NCI-H128 (cell line): Measurements from ENCODE around the gene SOBP.

Source experiments
- DNase-seq: peaks from one replicate; lab custom pipeline; 2025; ENCODE audit not compliant: unreplicated experiment; lab: John Stamatoyannopoulos, UW

Gene SOBP

GRCh38 chr6:107656401-107656800 is 166.5 kb downstream of the SOBP start:
- DNase-seq, result no peak

DNA sequence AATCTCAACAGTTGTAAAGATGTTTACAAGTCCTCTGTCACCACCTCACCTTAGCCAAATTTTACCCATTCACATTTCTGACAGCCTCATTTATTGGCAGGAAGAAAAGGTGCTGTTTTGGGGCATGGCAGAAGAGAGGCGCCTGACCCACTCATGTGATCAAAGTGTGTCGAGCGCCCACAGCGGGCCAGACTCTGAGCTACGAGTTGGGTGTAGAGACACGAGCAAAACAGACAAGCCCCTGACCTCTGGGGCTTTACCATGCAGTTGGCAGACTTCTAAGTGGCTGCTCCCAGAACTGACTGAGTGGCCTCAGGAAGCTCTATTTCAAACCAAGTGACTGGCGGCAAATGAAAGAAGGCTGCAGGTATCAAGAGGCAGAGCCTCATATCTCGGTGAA is 167.0 kb downstream of the SOBP start:
- no peak for DNase-seq

DNA sequence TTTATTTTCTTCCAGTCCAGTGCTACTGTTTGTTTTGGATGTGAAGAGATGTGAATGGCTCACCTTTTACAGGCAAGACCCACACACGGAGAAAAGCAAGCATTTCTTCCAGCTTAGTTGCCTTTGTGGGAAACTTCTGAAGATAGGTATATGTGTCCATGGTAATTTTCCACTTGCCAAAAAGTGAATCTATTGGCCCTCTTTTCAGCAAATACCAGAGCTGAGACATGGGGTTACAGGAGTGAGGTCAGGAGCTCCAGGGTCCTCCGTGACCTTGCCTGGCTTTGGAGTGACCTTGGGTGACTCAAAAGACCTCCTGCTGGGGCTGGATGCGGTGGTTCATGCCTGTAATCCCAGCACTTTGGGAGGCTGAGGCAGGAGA is 167.4 kb downstream of the SOBP start:
- no peak for DNase-seq

- DNase-seq, result no peak
Measured at GRCh38 chr6:107657755-107658461, 168.0 kb downstream of the SOBP start.

DNA sequence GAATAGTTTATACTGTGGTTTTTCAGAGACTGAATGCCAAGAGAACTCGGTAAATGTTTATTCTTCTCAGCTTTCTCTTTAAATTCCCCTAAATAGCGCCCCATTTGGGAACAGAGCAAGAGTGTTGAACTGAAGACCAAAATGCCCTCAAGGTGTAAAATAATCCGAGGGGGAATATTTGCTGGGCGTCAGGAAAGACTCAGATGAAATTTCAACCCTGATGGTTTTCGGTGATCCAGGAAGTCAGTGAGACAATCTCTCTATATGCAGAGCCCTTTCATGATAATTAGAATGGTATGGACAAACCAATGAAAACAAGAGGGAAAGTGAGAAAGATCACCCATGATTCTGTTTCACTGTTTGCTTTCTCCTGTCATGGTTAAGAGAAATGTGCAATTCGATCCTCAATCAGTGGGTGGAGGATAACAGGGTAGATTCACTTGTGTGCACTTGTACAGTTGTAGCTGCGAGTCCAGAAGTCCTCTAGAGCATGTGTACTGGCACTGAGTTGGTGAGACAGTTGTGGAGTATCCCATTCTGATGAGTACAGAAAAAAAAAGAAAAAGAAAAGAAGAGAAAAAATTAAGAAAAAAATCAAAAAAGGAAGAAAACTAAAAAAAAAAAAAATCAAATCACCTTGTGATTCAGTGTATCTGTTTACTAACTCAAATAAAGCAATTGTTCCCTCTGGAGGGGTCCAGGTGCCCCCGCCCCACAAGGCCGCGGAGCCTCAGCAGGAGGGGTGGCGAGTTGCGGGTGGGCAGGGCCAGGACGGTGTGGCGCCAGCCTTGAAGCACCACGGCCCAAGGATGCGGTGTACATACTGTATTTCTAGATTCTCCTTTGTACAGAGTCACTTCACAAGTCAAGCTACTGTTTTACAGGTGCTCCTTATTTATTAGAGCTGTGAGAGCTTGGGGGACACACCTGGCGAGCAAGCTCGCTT is 169.3 kb downstream of the SOBP start:
- peak; percentile 47 for DNase-seq

GRCh38 chr6:107660839-107661238 is 170.9 kb downstream of the SOBP start:
- DNase-seq, result no peak

DNA sequence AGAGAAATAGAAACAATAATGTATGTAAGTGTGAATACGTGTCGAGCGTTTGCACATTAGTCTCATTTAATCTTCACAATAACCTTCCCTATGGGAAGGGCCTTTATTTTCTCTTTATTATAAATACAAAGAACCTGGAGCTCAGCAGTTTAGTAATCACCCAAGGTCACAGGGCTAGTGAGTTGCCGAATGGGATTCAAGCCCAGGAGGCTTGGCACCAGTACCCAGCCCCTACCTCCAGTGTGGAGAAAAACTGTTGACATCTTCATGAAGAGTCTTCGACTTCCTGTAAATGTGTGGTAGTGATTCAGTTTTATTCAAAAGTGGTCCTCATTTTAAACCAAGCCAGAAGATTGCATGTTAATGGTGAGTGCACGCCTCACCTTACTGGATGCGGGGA is 171.4 kb downstream of the SOBP start:
- DNase-seq, result no peak

- DNase-seq, result no peak
Measured at GRCh38 chr6:107662333-107662732, 172.4 kb downstream of the SOBP start.

GRCh38 chr6:107663308-107663707 is 173.4 kb downstream of the SOBP start:
- DNase-seq, result no peak

DNA sequence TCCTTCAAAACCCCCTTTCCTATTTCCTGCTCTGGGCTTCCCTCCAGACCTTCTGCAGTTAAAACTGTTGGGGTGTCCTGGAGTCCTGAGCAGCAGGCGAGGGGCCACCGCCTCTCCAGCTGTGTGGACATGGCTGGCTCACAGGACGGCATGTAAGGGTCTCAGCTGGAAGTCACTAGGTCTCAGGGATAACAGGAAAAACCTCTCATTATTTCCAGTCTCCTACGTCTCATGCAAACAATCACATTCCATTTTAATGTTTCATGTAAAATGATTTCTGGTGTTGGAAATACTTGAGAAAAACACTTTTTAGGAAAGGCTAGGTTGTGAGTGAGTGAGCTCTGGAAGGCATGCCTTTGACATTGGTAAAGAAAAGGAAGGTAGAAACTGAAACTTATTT is 175.5 kb downstream of the SOBP start:
- no peak for DNase-seq

GRCh38 chr6:107666084-107666980 is 176.4 kb downstream of the SOBP start:
- no peak for DNase-seq

DNA sequence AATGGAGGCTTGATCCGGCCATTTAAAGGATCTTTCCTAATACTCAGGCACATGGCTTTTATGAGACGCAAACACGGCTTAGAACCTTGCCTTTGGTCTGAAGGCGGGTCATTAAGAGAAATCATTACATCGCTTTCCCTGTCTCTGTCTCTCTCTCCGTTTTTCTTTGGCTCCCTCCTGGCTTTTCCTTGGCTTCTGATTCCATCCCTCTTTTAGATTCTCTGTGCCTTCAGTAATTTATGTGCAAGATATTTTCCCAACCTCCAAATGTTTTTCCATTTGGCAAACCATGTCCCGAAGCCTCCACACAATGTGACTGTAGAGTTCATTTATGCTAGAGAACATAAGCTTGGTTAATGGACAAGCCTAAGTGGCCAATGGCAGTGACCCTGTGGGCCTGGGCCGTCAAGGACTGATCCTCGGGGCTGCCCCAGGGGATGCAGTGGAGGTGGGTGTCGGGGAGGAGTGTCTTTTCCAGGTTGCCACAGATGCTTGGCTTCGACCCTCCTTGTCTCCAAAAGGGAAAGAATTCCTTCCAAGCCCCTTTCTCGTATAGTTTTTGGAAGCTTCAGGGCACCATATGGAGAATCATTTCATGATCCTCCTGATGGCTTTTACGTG is 177.2 kb downstream of the SOBP start:
- DNase-seq, result no peak

DNA sequence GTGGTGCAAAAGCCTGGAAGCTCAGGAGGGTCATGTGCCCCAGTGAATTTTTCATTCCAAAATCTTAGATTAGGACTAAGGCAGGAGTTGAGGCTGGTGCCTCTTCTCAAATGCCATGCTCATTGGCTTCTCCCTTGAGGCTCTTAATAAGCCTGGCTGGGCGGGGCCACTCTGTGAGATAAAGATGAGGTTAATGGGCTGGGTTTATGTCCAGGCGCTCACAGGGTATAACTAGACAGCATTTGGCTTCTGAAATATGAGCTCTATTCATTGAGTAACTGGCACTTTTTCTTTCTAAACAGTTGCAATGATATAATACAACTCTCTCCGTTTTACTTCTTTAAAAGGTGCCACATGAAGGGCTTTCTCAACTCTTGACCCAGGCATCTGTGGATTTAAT is 177.9 kb downstream of the SOBP start:
- peak; percentile 6 for DNase-seq

DNA sequence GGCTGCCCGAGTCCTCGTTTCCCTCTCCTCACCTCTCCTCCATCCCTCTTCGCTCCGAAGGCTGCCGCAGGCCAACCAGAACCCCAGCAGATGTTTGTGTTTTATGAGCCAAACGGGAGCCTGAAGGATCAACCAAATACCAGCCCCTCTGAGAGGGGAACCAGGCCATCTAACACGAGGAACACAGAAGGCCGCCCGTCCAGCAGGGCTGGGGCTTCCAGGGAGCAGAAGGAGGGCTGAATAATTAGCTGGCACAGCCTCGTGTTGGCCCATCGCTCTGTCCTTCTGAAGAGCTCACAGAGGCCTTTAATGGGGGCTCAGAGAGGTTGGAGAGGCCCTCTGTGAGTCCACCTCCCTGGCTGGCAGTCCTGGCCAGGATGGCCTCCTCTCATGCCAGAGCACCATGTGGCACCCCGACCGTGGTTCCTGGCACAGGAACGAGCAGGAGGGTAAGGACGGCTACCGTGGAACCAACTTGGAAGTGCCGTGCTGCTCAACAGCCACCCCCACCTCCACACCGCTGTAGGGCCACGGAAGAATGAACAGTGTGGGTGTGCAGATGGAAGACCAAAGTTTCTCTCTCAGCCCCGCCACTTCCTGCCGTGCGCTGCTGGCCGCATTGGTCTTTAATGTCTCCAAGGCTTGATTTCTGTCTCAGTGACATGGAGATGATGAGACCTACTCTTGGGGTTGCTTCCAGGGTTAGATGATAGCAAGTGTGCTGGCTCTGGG is 179.0 kb downstream of the SOBP start:
- DNase-seq, result no peak

DNA sequence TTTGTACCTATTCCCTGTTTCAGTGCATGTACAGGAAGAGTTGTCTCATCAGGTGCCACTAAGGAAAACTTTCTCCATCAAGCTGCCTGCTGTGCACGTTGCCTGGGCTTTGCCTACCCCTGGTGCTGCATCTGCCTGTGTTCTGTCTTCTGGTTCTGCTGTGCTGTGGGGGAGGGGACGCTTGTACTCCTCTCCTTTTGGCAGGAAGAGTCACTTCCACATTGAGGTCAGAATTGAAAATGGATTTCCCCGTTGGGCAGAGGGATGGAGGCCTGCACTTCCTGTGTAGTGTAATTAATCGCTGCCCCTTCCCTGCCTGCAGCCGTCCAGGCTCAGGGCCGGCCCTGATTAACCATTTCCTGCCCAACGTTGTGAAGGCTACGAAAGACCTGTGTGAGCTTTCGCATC is 180.9 kb downstream of the SOBP start:
- DNase-seq, result no peak

DNA sequence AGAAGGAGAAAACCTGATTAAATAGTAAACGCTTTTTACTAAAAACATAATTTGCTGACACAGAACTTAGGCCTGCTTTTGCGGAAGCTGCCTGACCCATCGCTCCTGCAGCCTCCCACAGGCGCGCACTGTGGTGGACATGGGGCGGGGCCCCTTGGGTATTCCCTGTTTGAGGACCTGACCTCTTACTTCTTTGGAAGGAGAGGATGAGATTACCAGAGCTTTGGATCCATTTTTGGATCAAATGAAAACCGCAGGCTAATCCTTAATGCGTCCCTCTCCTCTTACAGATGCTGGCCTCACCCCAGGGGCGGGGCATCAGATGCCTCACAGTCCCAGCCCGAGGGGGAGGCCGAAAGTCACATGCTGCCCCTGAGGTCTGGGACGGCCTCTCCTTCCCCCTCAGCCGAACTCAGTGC is 183.2 kb downstream of the SOBP start:
- DNase-seq, result no peak

DNA sequence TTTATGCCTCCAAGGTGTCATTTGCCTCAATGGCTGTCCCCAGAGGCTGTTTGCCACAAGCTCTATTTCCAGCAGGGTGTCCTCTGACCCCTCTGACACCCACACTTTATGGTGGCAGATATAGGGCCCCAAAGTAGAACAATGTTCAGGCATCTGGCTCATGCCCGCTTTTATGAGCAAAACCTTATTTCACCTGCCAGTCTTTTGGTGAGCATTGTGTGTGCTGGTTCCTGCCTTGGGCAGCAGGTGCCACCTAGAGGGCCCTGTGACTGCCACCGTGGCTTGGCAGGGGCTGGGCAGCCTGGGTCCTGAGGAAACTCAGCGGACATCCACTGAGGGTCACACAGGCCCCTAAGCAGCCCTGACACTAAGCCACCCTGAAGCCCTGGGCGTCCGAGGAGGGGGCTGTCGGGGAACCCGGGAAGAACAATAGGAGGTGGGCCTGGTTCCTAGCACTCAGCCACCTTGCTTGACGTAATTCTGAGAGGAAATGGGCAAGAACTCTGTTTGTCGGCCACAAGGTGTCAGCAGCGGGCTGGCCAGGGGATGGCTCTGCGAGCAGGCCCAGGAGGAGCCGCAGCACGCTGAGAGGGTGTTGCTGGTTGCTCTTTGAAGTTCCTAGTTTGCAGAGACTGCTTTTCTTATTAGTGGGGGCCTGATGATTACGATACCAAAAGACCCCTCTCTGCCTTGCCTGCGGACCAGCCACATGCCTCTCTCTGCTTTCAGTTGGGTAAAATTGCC is 185.2 kb downstream of the SOBP start:
- peak; percentile 67 for DNase-seq

- no peak for DNase-seq
Measured at GRCh38 chr6:107676042-107676441, 186.1 kb downstream of the SOBP start.

GRCh38 chr6:107677399-107677798 is 187.5 kb downstream of the SOBP start:
- DNase-seq, result no peak
